Endodermal cell (in vitro differentiated cells): Measurements from ENCODE around the gene BTBD10. TPM values are rescaled to one million over a fixed set of nuclear protein-coding genes. Genes with fewer than 3 reads are reported as not detected.

Experiments used
- DNase-seq: peaks from one replicate; pipeline ENCODE4 v3.0.0-alpha.2; 2017
- H3K27ac ChIP-seq: 2 replicates; pipeline ENCODE4 v1.5.1; 2013; ENCODE audit warnings: mild to moderate bottlenecking, low read depth, low read length, moderate library complexity
- H3K27me3 ChIP-seq: 2 replicates; pipeline ENCODE4 v1.6.1; 2013; ENCODE audit warnings: mild to moderate bottlenecking, low read length, moderate library complexity; ENCODE audit not compliant: insufficient read depth, control insufficient read depth, poor library complexity, severe bottlenecking
- H3K36me3 ChIP-seq: 2 replicates; pipeline ENCODE4 v1.7.0; 2013; ENCODE audit warnings: mild to moderate bottlenecking, low read length, moderate library complexity; ENCODE audit not compliant: control insufficient read depth, insufficient read depth
- H3K4me1 ChIP-seq: one replicate; pipeline ENCODE4 v1.7.0; 2013; ENCODE audit warnings: low read length; ENCODE audit not compliant: control insufficient read depth, insufficient read depth
- H3K4me3 ChIP-seq: 2 replicates; pipeline ENCODE4 v1.5.1; 2013; ENCODE audit warnings: mild to moderate bottlenecking, low read length, moderate library complexity
- H3K9ac ChIP-seq: 2 replicates; pipeline ENCODE4 v1.6.1; 2013; ENCODE audit warnings: mild to moderate bottlenecking, low read length, moderate library complexity; ENCODE audit not compliant: poor library complexity, severe bottlenecking; ENCODE audit errors: extremely low read depth
- H3K9me3 ChIP-seq: 2 replicates; pipeline ENCODE4 v1.6.1; 2013; ENCODE audit warnings: mild to moderate bottlenecking, low read length, moderate library complexity; ENCODE audit not compliant: control insufficient read depth
- H3K27ac Mint-ChIP-seq: 2 replicates; pipeline ENCODE4 v1.8.0; 2020; ENCODE audit warnings: mixed read lengths
- H3K27me3 Mint-ChIP-seq: 2 replicates; pipeline ENCODE4 v1.8.0; 2021; ENCODE audit warnings: mild to moderate bottlenecking, mixed read lengths; ENCODE audit not compliant: insufficient read depth
- H3K36me3 Mint-ChIP-seq: 2 replicates; pipeline ENCODE4 v1.8.0; 2020; ENCODE audit warnings: low read depth, mixed read lengths
- H3K4me1 Mint-ChIP-seq: 2 replicates; pipeline ENCODE4 v1.8.0; 2020; ENCODE audit warnings: mixed read lengths
- H3K4me3 Mint-ChIP-seq: 2 replicates; pipeline ENCODE4 v1.8.0; 2020; ENCODE audit warnings: mild to moderate bottlenecking, moderate library complexity, mixed read lengths
- H3K9me3 Mint-ChIP-seq: 2 replicates; pipeline ENCODE4 v1.8.0; 2020; ENCODE audit warnings: mild to moderate bottlenecking, mixed read lengths
- CTCF ChIP-seq: fragments of 200-600 bp; sonication (generic); conservative IDR thresholded peaks from 2 replicates; pipeline ENCODE4 v1.5.0; 2021; ENCODE audit warnings: antibody characterized with exemption, mild to moderate bottlenecking
- whole genome bisulfite sequencing, 2 experiments: methylation state at CpG; one replicate each; pipeline versions ENCODE4 v1.1.5 to v1.1.7; 2013; ENCODE audit warnings: missing lambda C conversion rate in 2 of 2, mixed read lengths in 1 of 2; ENCODE audit not compliant: insufficient coverage in 1 of 2, insufficient read length in 1 of 2; 5-methylcytosine and 5-hydroxymethylcytosine counted together
- total RNA-seq, 2 donors: library from RNA; stranded (reverse); fragmentation: NEBNext Ultra II Directional in 1 of 2; extraction: Animal tissue kit (Norgen Biotek cat#: 25700) in 1 of 2; gene quantifications; 2 replicates in 1 of 2; 3 replicates in 1 of 2; pipeline ENCODE4 v1.2.1, GENCODE V29; 2021

Gene BTBD10
- total RNA-seq, 2 donors from 2014 or later, result 30.0 to 30.8 TPM

- peak overlapping the region; percentile 12 for H3K9ac ChIP-seq
- Mint-ChIP-seq H3K27ac (peak overlapping the region; percentile 93), H3K36me3 (peaks cover 20% of the 10 kb centered on the region), H3K4me1 (peaks cover 20% of the 10 kb centered on the region), H3K9me3 (peaks cover 11% of the 10 kb centered on the region), H3K27me3 (no peaks in the 10 kb centered on the region), H3K4me3 (no peak overlapping the region)
- no peak overlapping the region for H3K27ac ChIP-seq
- no peaks in the 10 kb centered on the region for H3K27me3 ChIP-seq
- H3K36me3 ChIP-seq, result peaks cover 14% of the 10 kb centered on the region
- H3K4me1 ChIP-seq, result peaks cover 3% of the 10 kb centered on the region
- H3K4me3 ChIP-seq, result peak overlapping the region; percentile 10
- H3K9me3 ChIP-seq, result peaks cover 20% of the 10 kb centered on the region
- WGBS, 2 experiments, result 63 to 71% methylated on average over 5 to 6 of the region's 6 CpGs
- DNase-seq, result no peak
- no peak for TF ChIP-seq CTCF
Observed at GRCh38 chr11:13434247-13435205, 28.5 kb downstream of the BTBD10 start.

GRCh38 chr11:13433437-13433836, 29.6 kb downstream of the BTBD10 start:
- Mint-ChIP-seq H3K4me3 (no peak overlapping the region), H3K9me3 (peaks cover 22% of the 10 kb centered on the region), H3K27me3 (no peaks in the 10 kb centered on the region), H3K27ac (no peak overlapping the region), H3K4me1 (peaks cover 20% of the 10 kb centered on the region), H3K36me3 (peaks cover 28% of the 10 kb centered on the region)
- no peak overlapping the region for H3K27ac ChIP-seq
- TF ChIP-seq CTCF, result no peak
- DNase-seq, result no peak
- H3K4me3 ChIP-seq, result no peak overlapping the region
- WGBS, 2 experiments, result 100% methylated on average over 1 of the region's 2 CpGs; no CpG with 5 or more reads in 1 of the 2 experiments
- H3K27me3 ChIP-seq, result no peaks in the 10 kb centered on the region
- peaks cover 31% of the 10 kb centered on the region for H3K9me3 ChIP-seq
- H3K36me3 ChIP-seq, result peaks cover 25% of the 10 kb centered on the region
- no peak overlapping the region for H3K9ac ChIP-seq
- H3K4me1 ChIP-seq, result peaks cover 3% of the 10 kb centered on the region

- 92 to 100% methylated on average over 2 of the region's 3 CpGs for WGBS, 2 experiments
- peaks cover 50% of the 10 kb centered on the region for H3K36me3 Mint-ChIP-seq
Observed at GRCh38 chr11:13429836-13430235, 33.2 kb downstream of the BTBD10 start.

More at GRCh38 chr11:13429836-13430235, 33.2 kb downstream of the BTBD10 start:
- no peak for DNase-seq
- no peak for TF ChIP-seq CTCF
- no peaks in the 10 kb centered on the region for H3K27me3 ChIP-seq
- H3K4me3 ChIP-seq, result no peak overlapping the region
- no peak overlapping the region for H3K27ac ChIP-seq
- Mint-ChIP-seq H3K27ac (no peak overlapping the region), H3K4me3 (no peak overlapping the region), H3K4me1 (peaks cover 14% of the 10 kb centered on the region), H3K9me3 (peaks cover 48% of the 10 kb centered on the region), H3K27me3 (no peaks in the 10 kb centered on the region)
- H3K36me3 ChIP-seq, result peaks cover 25% of the 10 kb centered on the region
- H3K9ac ChIP-seq, result no peak overlapping the region
- peaks cover 64% of the 10 kb centered on the region for H3K9me3 ChIP-seq
- no peaks in the 10 kb centered on the region for H3K4me1 ChIP-seq
